Muscle of leg (tissue), 11 donors: ENCODE measurements around the gene HRH2. TPM values are rescaled to one million over a fixed set of nuclear protein-coding genes. Genes with fewer than 3 reads are reported as not detected.
"Not testable (repeated sequence)": the region's sequence is repeated elsewhere in the genome, so short reads cannot be mapped to it uniquely, and the experiment has no call there.

ENCODE experiments used
- DNase-seq: peaks from one replicate; pipeline ENCODE4 v3.0.0; 2013
- H3K27ac ChIP-seq: one replicate; pipeline ENCODE4 v1.5.1; 2013; ENCODE audit warnings: mild to moderate bottlenecking, low read length, control low read depth
- H3K27me3 ChIP-seq: one replicate; pipeline ENCODE4 v1.6.1; 2013; ENCODE audit warnings: low read length; ENCODE audit not compliant: control insufficient read depth, insufficient read depth
- H3K36me3 ChIP-seq: one replicate; pipeline ENCODE4 v1.6.1; 2013; ENCODE audit warnings: low read length; ENCODE audit not compliant: control insufficient read depth, insufficient read depth
- H3K4me1 ChIP-seq: one replicate; pipeline ENCODE4 v1.6.1; 2013; ENCODE audit warnings: low read length; ENCODE audit not compliant: control insufficient read depth, insufficient read depth
- H3K4me3 ChIP-seq: one replicate; pipeline ENCODE4 v1.5.1; 2013; ENCODE audit warnings: low read length, control low read depth
- H3K9me3 ChIP-seq: replicated peaks from 2 replicates; pipeline ENCODE4 v1.6.1; 2013; ENCODE audit warnings: low read depth, low read length; ENCODE audit not compliant: control insufficient read depth
- WGBS: methylation state at CpG from one replicate; pipeline ENCODE4 v1.1.5; 2013; ENCODE audit warnings: missing lambda C conversion rate; ENCODE audit not compliant: insufficient coverage; 5-methylcytosine and 5-hydroxymethylcytosine counted together
- polyA plus RNA-seq, 8 donors: library from polyadenylated mRNA; unstranded; fragments of 120-200 nt; gene quantifications; one replicate each; pipeline versions ENCODE4 v1.2.1 to v1.2.3, GENCODE V29; 2013; ENCODE audit warnings: inconsistent platforms in 1 of 8, low replicate concordance in 1 of 8; ENCODE audit not compliant: insufficient read length in 8 of 8, insufficient read depth in 1 of 8
- total RNA-seq: library from RNA; stranded (reverse); fragments of 120-200 nt; gene quantifications from one replicate; pipeline ENCODE4 v1.2.4, GENCODE V29; 2013

Gene HRH2
- total and polyA plus RNA-seq, 9 donors = 0.35 to 1.5 (median 0.86) TPM

DNA sequence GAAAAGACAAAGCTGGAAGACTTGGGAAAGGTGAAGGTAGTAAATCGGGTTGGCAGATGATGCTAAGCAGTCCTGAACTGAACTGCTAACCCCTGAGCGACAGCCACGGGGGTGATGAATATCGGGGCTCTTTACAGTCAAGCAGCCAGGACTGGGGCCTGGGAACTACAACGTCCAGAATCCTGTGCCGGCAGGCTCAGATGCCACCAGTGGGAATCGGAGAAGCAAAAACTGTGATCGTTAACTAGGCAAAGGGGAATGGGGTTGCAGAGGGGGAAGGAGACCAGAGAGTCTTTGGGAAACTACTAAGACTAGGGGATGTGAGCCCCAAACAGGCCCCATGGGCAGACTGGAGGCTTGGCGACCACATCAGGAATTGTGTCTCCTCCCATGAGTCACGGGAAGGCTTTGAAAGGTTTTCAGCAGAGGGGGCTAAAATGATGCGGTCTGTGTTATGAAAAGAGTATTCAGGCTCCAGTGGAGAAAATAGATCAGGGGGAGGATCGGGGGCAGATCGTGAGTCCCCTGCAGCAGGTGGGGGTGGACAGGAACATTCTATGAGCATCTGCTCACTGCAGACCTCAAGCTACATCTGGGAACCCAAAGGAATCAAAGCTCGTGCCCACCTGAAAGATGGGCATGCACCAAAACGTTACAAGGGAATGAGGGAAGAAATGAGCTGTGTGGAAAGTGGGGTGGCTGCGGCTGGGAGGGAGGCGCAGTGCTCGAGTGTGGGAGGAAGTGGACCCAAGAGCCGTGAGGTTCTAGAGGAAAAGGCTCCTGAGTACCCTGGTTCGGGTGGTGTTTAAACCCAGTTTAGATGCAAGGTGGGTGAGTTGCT, 53.8 kb downstream of the HRH2 start:
- 65% methylated on average over 19 of the region's 20 CpGs for WGBS
- Histone ChIP-seq H3K27ac (no peak overlapping the region), H3K9me3 (peaks cover 4% of the 10 kb centered on the region), H3K4me3 (no peak overlapping the region), H3K36me3 (no peaks in the 10 kb centered on the region), H3K27me3 (peaks cover 3% of the 10 kb centered on the region), H3K4me1 (no peaks in the 10 kb centered on the region)
- no peak for DNase-seq

DNA sequence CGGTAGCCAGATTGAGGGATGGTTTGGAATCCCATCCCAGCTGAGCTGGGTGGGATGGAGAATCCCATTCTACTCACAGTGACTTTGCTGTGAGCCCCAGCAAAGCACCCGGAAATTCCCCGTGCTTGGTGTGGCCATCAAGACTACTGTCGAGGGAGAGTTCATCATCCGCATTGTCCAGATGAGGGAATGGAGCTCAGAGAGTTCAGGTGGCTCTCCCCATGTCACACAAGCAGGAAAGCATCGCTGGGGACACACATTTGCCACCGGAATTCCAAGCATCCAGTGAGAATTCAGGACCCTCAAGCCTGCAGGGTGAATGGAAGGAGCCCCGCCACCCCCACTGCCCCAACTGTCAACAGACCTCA, 54.4 kb downstream of the HRH2 start:
- H3K4me1 ChIP-seq = no peaks in the 10 kb centered on the region

DNA sequence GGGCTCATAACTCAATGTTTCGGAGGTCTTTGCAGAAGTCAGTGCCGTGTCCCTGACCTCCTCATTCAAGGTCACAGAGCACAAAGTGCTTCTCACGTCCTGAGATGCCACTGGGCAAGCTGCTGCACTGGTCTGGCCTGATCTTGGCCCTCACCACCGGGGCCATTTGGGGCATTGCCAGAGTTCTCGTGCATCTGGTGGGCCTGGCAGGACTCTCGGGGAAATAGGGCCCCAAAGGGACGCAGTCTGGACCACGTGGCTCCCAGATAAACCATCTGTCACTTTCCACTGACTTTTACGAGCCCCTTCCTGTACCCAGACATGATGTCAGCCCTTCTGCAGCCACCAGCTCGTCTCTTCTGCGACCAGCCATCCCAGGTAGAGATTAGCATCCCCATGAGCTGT, 54.8 kb downstream of the HRH2 start:
- 17% methylated on average over 11 of the region's 11 CpGs for WGBS
- no peak for DNase-seq
- Histone ChIP-seq H3K4me1 (no peaks in the 10 kb centered on the region), H3K27me3 (peaks cover 3% of the 10 kb centered on the region), H3K4me3 (no peak overlapping the region), H3K27ac (no peak overlapping the region), H3K9me3 (peaks cover 7% of the 10 kb centered on the region), H3K36me3 (no peaks in the 10 kb centered on the region)

More for the DNA sequence above, 54.4 kb downstream of the HRH2 start:
- peaks cover 7% of the 10 kb centered on the region for H3K9me3 ChIP-seq
- 79% methylated on average over 4 of the region's 8 CpGs for WGBS
- H3K4me3 ChIP-seq = no peak overlapping the region
- no peak for DNase-seq
- peaks cover 3% of the 10 kb centered on the region for H3K27me3 ChIP-seq
- H3K36me3 ChIP-seq = no peaks in the 10 kb centered on the region
- H3K27ac ChIP-seq = no peak overlapping the region

DNA sequence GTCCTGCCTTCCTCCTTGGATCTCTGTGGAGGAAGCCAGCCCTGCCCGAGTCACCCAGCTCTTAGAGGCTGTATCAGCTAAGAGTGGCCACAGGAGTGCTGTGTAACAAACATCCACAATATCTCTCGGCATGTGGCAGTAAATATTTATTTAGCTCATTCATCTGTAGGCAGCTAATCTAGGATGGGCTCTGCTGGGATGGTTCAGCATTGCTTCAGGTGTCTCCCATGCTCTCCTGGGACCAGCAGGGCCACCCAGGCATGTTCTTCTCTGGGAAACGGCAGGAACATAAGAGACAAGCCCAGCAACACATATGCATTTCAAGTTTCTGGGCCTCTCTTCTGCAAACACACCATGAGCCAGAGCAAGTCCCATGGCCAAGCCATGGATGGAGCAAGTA, 56.1 kb downstream of the HRH2 start:
- H3K9me3 ChIP-seq = peaks cover 7% of the 10 kb centered on the region
- no peak for DNase-seq
- WGBS = no CpG with 5 or more reads among the region's 3 CpGs
- no peaks in the 10 kb centered on the region for H3K36me3 ChIP-seq
- no peak overlapping the region for H3K27ac ChIP-seq
- no peak overlapping the region for H3K4me3 ChIP-seq
- H3K27me3 ChIP-seq = peaks cover 3% of the 10 kb centered on the region
- no peaks in the 10 kb centered on the region for H3K4me1 ChIP-seq

DNA sequence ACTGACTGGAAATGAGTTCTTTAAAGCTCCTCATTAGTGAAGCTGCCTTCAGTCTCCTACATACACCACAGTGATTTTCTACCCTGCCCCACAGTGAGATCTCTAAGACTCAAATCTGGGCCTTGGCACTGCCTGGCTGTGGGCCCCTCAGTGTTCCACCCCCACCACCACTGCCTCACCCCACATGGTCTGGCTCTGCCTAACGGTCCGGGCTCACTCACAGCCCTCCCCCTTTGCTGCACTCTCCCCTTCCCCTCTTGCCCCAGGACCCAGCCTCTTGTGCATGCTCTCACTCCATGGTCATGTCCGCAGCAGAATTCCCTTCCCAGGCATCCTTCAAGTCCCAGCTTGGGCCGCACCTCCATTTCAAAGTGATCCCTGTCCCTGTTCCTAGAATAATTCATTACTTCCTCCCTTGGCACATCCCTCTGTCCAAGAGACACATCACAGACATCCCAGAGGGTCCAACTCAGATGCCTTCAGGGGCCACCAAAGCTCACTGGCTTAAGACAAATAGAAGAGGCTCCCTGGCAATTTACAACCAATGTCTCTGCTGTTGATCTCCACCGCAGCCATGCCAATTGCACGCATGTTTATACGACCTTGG, 56.7 kb downstream of the HRH2 start:
- DNase-seq = no peak
- H3K36me3 ChIP-seq = no peaks in the 10 kb centered on the region
- no peak overlapping the region for H3K4me3 ChIP-seq
- H3K4me1 ChIP-seq = no peaks in the 10 kb centered on the region
- no peak overlapping the region for H3K27ac ChIP-seq
- peaks cover 3% of the 10 kb centered on the region for H3K27me3 ChIP-seq
- peaks cover 7% of the 10 kb centered on the region for H3K9me3 ChIP-seq
- 86% methylated on average over 7 of the region's 7 CpGs for WGBS

DNA sequence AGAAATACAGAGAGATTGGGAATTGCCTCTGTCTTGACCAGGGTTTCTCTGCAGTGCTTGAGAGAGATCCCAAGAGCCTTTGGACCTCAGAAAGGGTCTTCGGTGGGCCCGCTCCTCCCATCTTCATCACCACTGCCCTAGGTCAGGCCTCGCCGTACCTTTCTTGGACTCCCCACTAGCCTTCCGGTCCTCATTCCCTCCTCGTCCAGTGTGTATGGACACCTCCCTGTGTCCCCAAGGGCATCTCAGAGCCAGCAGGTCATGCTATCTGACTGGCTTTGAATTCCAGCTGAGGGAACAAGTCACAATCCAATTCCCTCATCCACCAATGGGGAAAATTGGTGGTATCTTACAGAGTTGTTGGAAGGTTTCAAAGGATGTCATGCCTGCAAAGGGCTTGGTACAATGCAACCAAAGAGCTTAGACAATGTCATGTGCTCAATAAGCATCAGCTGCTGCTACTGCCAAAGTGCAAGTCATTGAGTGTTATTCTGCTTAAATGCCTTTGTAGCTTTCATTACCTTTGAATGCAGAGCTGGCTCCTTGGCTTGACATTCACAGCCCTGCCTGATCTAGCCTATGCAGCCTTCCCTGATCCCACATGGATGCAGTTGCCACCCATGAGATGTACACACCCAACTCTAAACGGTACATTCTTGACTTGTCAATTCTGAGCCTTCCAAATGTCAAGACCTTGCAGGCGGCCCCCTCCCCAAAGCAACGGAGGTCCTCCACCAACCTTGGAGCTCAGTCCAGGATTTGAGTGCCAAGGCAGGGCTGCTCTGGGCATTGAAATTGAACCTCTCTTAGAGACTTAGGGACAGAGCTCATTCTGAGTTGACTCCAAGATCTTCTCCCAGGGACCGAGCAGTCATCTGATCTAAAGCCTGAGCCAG, 58.0 kb downstream of the HRH2 start:
- Histone ChIP-seq H3K27me3 (peaks cover 3% of the 10 kb centered on the region), H3K4me3 (no peak overlapping the region), H3K27ac (no peak overlapping the region), H3K36me3 (no peaks in the 10 kb centered on the region), H3K9me3 (peaks cover 7% of the 10 kb centered on the region), H3K4me1 (no peaks in the 10 kb centered on the region)
- 84% methylated on average over 9 of the region's 10 CpGs for WGBS
- DNase-seq = no peak

DNA sequence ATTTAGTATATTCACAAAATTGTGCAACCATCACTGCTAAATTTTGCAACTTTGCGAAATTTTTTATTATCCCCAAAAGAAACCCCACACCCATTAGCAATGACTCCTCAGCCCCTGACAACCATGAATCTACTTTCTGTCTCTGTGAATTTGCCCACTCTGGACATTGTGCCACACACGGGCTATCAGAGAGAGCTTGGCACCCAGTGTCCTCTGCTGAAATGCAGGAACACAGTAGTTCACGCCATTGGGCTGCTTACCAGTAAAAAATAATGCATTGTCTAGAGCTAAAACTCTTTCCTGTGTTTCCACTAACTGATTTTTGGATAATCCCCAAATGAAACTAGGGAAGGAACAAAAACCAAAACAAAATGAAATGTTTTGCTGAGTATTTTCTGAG, 60.0 kb downstream of the HRH2 start:
- H3K4me1 ChIP-seq = no peaks in the 10 kb centered on the region
- DNase-seq = no peak
- 60% methylated on average over 2 of the region's 3 CpGs for WGBS
- H3K36me3 ChIP-seq = no peaks in the 10 kb centered on the region
- peaks cover 7% of the 10 kb centered on the region for H3K9me3 ChIP-seq
- peaks cover 3% of the 10 kb centered on the region for H3K27me3 ChIP-seq
- H3K27ac ChIP-seq = no peak overlapping the region
- no peak overlapping the region for H3K4me3 ChIP-seq

DNA sequence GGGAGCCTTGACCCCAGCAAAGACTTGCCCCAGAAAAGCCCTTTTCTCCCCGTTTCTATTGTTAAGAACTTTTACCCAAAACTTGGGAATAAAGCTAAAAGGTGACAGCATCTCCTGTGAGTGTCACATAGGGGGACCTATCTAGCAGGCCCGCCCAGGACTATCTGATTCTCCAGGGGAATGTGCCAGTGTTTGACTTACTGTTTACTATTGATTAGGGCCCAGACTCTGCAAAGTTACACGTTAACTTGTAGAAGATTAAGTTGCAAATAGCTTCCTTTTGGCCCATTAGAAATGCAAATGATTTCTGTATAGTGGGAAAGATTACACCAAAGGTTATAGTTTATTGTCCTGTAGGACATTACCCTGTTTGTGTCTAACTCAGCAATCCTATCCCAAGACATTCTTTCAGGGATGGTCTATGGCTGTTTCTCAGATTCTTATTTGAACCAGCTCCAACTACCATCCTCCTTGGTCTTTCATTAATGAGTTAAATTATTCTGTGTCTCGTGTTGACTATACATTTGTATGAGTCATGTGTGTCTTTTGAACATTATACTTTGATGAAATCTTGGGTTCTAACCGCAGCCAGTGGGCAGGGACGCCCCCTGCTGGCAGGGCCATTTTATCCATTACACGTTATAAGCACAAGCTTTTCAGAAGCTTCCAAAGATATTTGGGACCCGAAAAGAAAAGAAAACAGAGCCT, 60.7 kb downstream of the HRH2 start:
- H3K9me3 ChIP-seq = peaks cover 7% of the 10 kb centered on the region
- H3K4me3 ChIP-seq = no peak overlapping the region
- no peaks in the 10 kb centered on the region for H3K4me1 ChIP-seq
- H3K27me3 ChIP-seq = peaks cover 3% of the 10 kb centered on the region
- no peak overlapping the region for H3K27ac ChIP-seq
- WGBS = 67% methylated on average over 1 of the region's 8 CpGs
- H3K36me3 ChIP-seq = no peaks in the 10 kb centered on the region
- DNase-seq = no peak

DNA sequence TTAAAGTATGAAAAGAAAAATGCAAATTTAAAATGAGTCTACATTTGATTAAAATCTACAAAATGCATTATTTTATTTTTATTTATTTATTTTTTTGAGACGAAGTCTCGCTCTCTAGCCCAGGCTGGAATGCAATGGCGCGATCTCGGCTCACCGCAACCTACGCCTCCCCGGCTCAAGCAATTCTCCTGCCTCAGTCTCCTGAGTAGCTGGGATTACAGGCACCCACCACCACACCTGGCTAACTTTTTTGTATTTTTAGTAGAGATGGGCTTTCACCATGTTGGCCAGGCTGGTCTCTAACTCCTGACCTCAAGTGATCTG, 61.2 kb downstream of the HRH2 start:
- not testable (repeated sequence) for H3K36me3 ChIP-seq, H3K4me1 ChIP-seq, H3K9me3 ChIP-seq, H3K27me3 ChIP-seq, H3K4me3 ChIP-seq, H3K27ac ChIP-seq, DNase-seq
- 83% methylated on average over 7 of the region's 8 CpGs for WGBS
